ENCODE results near the gene TOP3B. TPM values are rescaled to one million over a fixed set of nuclear protein-coding genes. Genes with fewer than 3 reads are reported as not detected.

The TOP3B gene
- total and polyA plus RNA-seq, 5 experiments from 2014 or later: 9.6 to 70.5 (median 18.3) TPM

- DNase-seq (no peak), ATAC-seq (no peak)
- POLR2A ChIA-PET: interaction anchor here (1.1 kb wide), 1 partner anchor 8 kb away, joined by 5 read pairs; no protein-coding TSS in a partner anchor
- Mint-ChIP-seq H3K4me3 (peak overlapping the region in 1 of 10 donors; percentile 52), H3K27me3 (no peaks in the 10 kb centered on the region), H3K27ac (peak overlapping the region in 1 of 10 donors; percentile 62), H3K9me3 (no peaks in the 10 kb centered on the region), H3K4me1 (peaks cover 2 to 8% (median 6%) of the 10 kb centered on the region in 4 donors), H3K36me3 (peaks cover 0 to 83% (median 18%) of the 10 kb centered on the region in 3 donors)
Measured at GRCh38 chr22:21970800-21971617, 11.6 kb downstream of the TOP3B start.

- POLR2A ChIA-PET: interaction anchor here (1.1 kb wide), 1 partner anchor 8 kb away, joined by 5 read pairs; no protein-coding TSS in a partner anchor
Measured at GRCh38 chr22:21970037-21970799, 12.4 kb downstream of the TOP3B start.

GRCh38 chr22:21968452-21969129, 14.0 kb downstream of the TOP3B start:
- Mint-ChIP-seq H3K4me3 (no peak overlapping the region), H3K27ac (peak overlapping the region in 4 of 10 donors; percentile 40 to 68 (median 62)), H3K27me3 (no peaks in the 10 kb centered on the region), H3K4me1 (peaks cover 0 to 5% (median 1%) of the 10 kb centered on the region in 4 donors), H3K9me3 (no peaks in the 10 kb centered on the region), H3K36me3 (peaks cover 0 to 71% (median 17%) of the 10 kb centered on the region in 3 donors)
- ATAC-seq (no peak), DNase-seq (no peak)
- POLR2A ChIA-PET: no interaction called here

More at GRCh38 chr22:21970037-21970799, 12.4 kb downstream of the TOP3B start:
- H3K27ac Mint-ChIP-seq: peak overlapping the region in 1 of 10 donors; percentile 36
- no peaks in the 10 kb centered on the region for H3K9me3 Mint-ChIP-seq
- DNase-seq (no peak), ATAC-seq (no peak)
- peaks cover 0 to 78% (median 18%) of the 10 kb centered on the region in 3 donors for H3K36me3 Mint-ChIP-seq
- peak overlapping the region in 1 of 10 donors; percentile 52 for H3K4me3 Mint-ChIP-seq
- no peaks in the 10 kb centered on the region for H3K27me3 Mint-ChIP-seq
- H3K4me1 Mint-ChIP-seq: peaks cover 0 to 4% (median 1%) of the 10 kb centered on the region in 4 donors

GRCh38 chr22:21967693-21968271, 14.8 kb downstream of the TOP3B start:
- Mint-ChIP-seq H3K4me3 (no peak overlapping the region), H3K27ac (no peak overlapping the region)

GRCh38 chr22:21966643-21967516, 15.7 kb downstream of the TOP3B start:
- Mint-ChIP-seq H3K4me3 (no peak overlapping the region), H3K27ac (peak overlapping the region in 1 of 10 donors; percentile 8), H3K27me3 (no peaks in the 10 kb centered on the region), H3K9me3 (no peaks in the 10 kb centered on the region), H3K36me3 (peaks cover 0 to 73% (median 17%) of the 10 kb centered on the region in 3 donors), H3K4me1 (peaks cover 0 to 6% (median 1%) of the 10 kb centered on the region in 4 donors)
- DNase-seq (no peak), ATAC-seq (no peak)
- POLR2A ChIA-PET: no interaction called here

More at GRCh38 chr22:21967693-21968271, 14.8 kb downstream of the TOP3B start:
- DNase-seq: no peak
- Mint-ChIP-seq H3K27me3 (no peaks in the 10 kb centered on the region), H3K9me3 (no peaks in the 10 kb centered on the region), H3K36me3 (peaks cover 0 to 70% (median 17%) of the 10 kb centered on the region in 3 donors), H3K4me1 (peaks cover 0 to 6% (median 1%) of the 10 kb centered on the region in 4 donors)
- POLR2A ChIA-PET: no interaction called here
- ATAC-seq: no peak

GRCh38 chr22:21965762-21966288, 16.8 kb downstream of the TOP3B start:
- POLR2A ChIA-PET: no interaction called here
- Mint-ChIP-seq H3K4me3 (no peak overlapping the region), H3K4me1 (peaks cover 0 to 4% (median 1%) of the 10 kb centered on the region in 4 donors), H3K9me3 (no peaks in the 10 kb centered on the region), H3K27me3 (no peaks in the 10 kb centered on the region), H3K36me3 (peaks cover 0 to 65% (median 17%) of the 10 kb centered on the region in 3 donors), H3K27ac (no peak overlapping the region)
- ATAC-seq (no peak), DNase-seq (no peak)

- peaks cover 0 to 59% (median 12%) of the 10 kb centered on the region in 3 donors for H3K36me3 Mint-ChIP-seq
Measured at GRCh38 chr22:21964918-21965484, 17.6 kb downstream of the TOP3B start.

GRCh38 chr22:21964234-21964633, 18.4 kb downstream of the TOP3B start:
- Mint-ChIP-seq H3K36me3 (peaks cover 0 to 60% (median 12%) of the 10 kb centered on the region in 3 donors), H3K4me1 (peaks cover 0 to 2% (median 0%) of the 10 kb centered on the region in 4 donors), H3K4me3 (no peak overlapping the region), H3K9me3 (no peaks in the 10 kb centered on the region), H3K27me3 (no peaks in the 10 kb centered on the region), H3K27ac (no peak overlapping the region)
- no peak for DNase-seq
- POLR2A ChIA-PET: interaction anchor here (0.6 kb wide), 1 partner anchor 13 kb away, joined by 5 read pairs; no protein-coding TSS in a partner anchor
- ATAC-seq: no peak

More at GRCh38 chr22:21964918-21965484, 17.6 kb downstream of the TOP3B start:
- no peaks in the 10 kb centered on the region for H3K9me3 Mint-ChIP-seq
- H3K4me3 Mint-ChIP-seq: no peak overlapping the region
- DNase-seq (no peak), ATAC-seq (no peak)
- no peak overlapping the region for H3K27ac Mint-ChIP-seq
- peaks cover 0 to 2% (median 0%) of the 10 kb centered on the region in 4 donors for H3K4me1 Mint-ChIP-seq
- POLR2A ChIA-PET: no interaction called here
- H3K27me3 Mint-ChIP-seq: no peaks in the 10 kb centered on the region

- Mint-ChIP-seq H3K4me3 (no peak overlapping the region), H3K27ac (no peak overlapping the region), H3K9me3 (no peaks in the 10 kb centered on the region), H3K27me3 (no peaks in the 10 kb centered on the region), H3K4me1 (peaks cover 0 to 2% (median 0%) of the 10 kb centered on the region in 4 donors), H3K36me3 (peaks cover 0 to 58% (median 10%) of the 10 kb centered on the region in 3 donors)
- DNase-seq (no peak), ATAC-seq (no peak)
- POLR2A ChIA-PET: interaction anchor here (0.6 kb wide), 1 partner anchor 13 kb away, joined by 5 read pairs; no protein-coding TSS in a partner anchor
Measured at GRCh38 chr22:21963790-21964211, 18.8 kb downstream of the TOP3B start.

- Mint-ChIP-seq H3K9me3 (no peaks in the 10 kb centered on the region), H3K27ac (no peak overlapping the region), H3K27me3 (no peaks in the 10 kb centered on the region), H3K4me1 (peaks cover 0 to 2% (median 0%) of the 10 kb centered on the region in 4 donors), H3K36me3 (peaks cover 0 to 53% (median 5%) of the 10 kb centered on the region in 3 donors), H3K4me3 (no peak overlapping the region)
- POLR2A ChIA-PET: interaction anchor here (1.2 to 1.3 kb wide), 2 partner anchors 8 to 11 kb away, joined by 4 to 5 read pairs; partner anchors contain the start of gene PPM1F
- no peak for DNase-seq
- no peak for ATAC-seq
Measured at GRCh38 chr22:21963286-21963685, 19.3 kb downstream of the TOP3B start.

GRCh38 chr22:21962655-21962949, 20.0 kb downstream of the TOP3B start:
- Mint-ChIP-seq H3K27ac (no peak overlapping the region), H3K27me3 (no peaks in the 10 kb centered on the region), H3K4me3 (no peak overlapping the region), H3K4me1 (peaks cover 0 to 2% (median 0%) of the 10 kb centered on the region in 4 donors), H3K9me3 (no peaks in the 10 kb centered on the region), H3K36me3 (peaks cover 0 to 50% (median 2%) of the 10 kb centered on the region in 3 donors)
- ATAC-seq (no peak), DNase-seq (no peak)
- POLR2A ChIA-PET: interaction anchor here (1.2 to 1.3 kb wide), 2 partner anchors 8 to 10 kb away, joined by 4 to 5 read pairs; partner anchors contain the start of gene PPM1F

Measured in naive thymus-derived CD8-positive, alpha-beta T cell (primary cell).